ENCODE measurements around the gene LIPC.

DNA sequence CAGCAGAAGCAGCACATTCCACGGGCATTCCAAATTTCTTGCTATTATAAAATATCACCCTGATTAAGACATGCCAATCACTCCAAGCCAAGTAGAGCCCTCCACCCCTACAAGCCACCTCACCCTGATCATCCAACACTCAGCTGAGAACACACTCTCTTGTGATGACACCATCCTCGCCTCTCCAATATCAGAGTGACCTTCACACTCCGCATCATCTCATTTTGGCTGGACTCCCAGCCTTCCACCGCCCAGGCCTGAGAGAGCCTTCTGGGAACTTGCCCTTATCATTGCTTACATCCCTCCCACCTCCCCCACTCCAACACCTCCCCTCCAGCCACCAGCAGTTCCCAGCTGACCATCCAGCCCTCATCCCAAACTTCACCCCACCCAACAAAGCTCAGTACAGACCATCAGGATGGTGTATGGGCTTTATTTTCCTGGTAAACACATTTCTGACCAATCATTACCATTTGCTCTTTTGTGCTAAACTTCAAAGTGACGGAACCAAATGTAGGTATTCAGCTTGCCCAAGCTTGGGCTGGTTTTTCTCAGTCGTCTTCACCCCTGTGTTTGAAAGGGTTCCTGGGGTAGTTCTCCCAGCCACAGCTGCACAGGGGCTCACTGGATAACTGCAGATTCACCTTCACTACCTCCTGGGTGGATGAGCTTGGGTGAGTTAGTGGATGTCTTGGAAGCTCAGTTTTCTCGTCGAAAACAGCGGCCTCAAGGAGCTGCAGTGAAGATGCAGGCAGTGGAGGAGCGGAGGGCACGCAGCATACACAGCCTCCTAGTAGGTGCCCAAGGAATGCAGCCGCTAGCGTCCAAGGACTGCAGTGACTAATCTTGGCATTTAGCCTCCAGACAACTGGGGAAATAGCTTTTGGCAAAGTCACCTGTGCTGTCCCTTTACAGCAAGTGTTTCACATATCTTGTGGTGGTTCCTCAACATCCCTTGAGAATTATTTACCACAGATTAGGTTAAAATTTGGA is 115.1 kb downstream of the LIPC start:
- no peak for TF ChIP-seq CTCF (IDR thresholded peaks at IDR 0.05)
- TF ChIP-seq POLR2A (IDR thresholded peaks at IDR 0.05) = no peak
